GM10266 (cell line): ENCODE results near the gene MPV17L.
"Not testable (repeated sequence)": the region's sequence is repeated elsewhere in the genome, so short reads cannot be mapped to it uniquely, and the experiment has no call there.

Experiments
- DNase-seq: peaks from one replicate; pipeline ENCODE4 v3.0.0; 2012; ENCODE audit errors: extremely low spot score
- CTCF ChIP-seq: IDR thresholded peaks from 2 replicates; pipeline ENCODE4 v1.5.1; 2012; ENCODE audit warnings: mild to moderate bottlenecking, low read depth; ENCODE audit not compliant: control insufficient read depth, insufficient read depth; ENCODE audit errors: missing control alignments

The MPV17L gene

GRCh38 chr16:15415511-15415985, 20.0 kb downstream of the MPV17L start:
- no peak for TF ChIP-seq CTCF
- DNase-seq: no peak

- DNase-seq: no peak
- TF ChIP-seq CTCF: no peak
These were observed 21.6 kb downstream of the MPV17L start for GRCh38 chr16:15417197-15417596.

GRCh38 chr16:15418206-15418605, 22.7 kb downstream of the MPV17L start:
- no peak for DNase-seq
- no peak for TF ChIP-seq CTCF

- not testable (repeated sequence) for DNase-seq
These were observed 26.1 kb downstream of the MPV17L start for GRCh38 chr16:15421696-15422095.

- DNase-seq: no peak
- no peak for TF ChIP-seq CTCF
These were observed 26.7 kb downstream of the MPV17L start for GRCh38 chr16:15422222-15422621.

GRCh38 chr16:15425861-15426260, 30.3 kb downstream of the MPV17L start:
- no peak for TF ChIP-seq CTCF
- no peak for DNase-seq

GRCh38 chr16:15426796-15427195, 31.2 kb downstream of the MPV17L start:
- DNase-seq: no peak
- TF ChIP-seq CTCF: no peak

- TF ChIP-seq CTCF: peak; percentile 53
- peak; percentile 49 for DNase-seq
These were observed 32.2 kb downstream of the MPV17L start for GRCh38 chr16:15427648-15428239.

GRCh38 chr16:15430884-15431283, 35.3 kb downstream of the MPV17L start:
- DNase-seq: not testable (repeated sequence)
